Measurements from ENCODE around the gene TMEM40. TPM values are rescaled to one million over a fixed set of nuclear protein-coding genes. Genes with fewer than 3 reads are reported as not detected.
"Not testable (repeated sequence)": the region's sequence is repeated elsewhere in the genome, so short reads cannot be mapped to it uniquely, and the experiment has no call there.

The TMEM40 gene
- total RNA-seq, 1 donor from 2014 or later = 0.10 TPM

DNA sequence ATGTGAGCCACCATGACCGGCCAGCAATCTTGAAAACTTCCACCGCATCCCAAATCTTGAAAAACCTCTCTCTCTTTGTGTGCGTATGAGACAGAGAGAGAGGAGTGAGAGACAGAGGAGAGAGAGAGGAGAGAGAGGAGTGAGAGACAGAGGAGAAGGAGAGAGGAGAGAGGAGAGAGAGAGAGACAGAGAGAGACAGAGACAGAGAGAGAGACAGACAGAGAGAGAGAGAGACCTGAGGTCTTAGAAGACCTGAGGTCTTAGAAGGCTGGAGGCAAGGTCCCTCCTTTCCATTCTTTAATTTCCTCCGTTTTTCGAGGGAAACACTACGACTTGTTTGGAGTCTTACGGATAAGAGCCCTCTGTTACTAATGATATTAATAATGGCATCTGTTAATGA, 39.5 kb downstream of the TMEM40 start:
- DNase-seq (ENCODE audit: low read depth) = no peak

GRCh38 chr3:12716605-12717151, 42.4 kb downstream of the TMEM40 start:
- DNase-seq (ENCODE audit: low read depth) = peak; percentile 37

- no peak for DNase-seq (ENCODE audit: low read depth)
Measured at GRCh38 chr3:12714278-12714677, 44.8 kb downstream of the TMEM40 start.

- DNase-seq (ENCODE audit: low read depth) = no peak
Measured at GRCh38 chr3:12710062-12710461, 49.0 kb downstream of the TMEM40 start.

GRCh38 chr3:12709334-12709733, 49.7 kb downstream of the TMEM40 start:
- no peak for DNase-seq (ENCODE audit: low read depth)

GRCh38 chr3:12708584-12709192, 50.4 kb downstream of the TMEM40 start:
- peak; percentile 90 for DNase-seq (ENCODE audit: low read depth)

DNA sequence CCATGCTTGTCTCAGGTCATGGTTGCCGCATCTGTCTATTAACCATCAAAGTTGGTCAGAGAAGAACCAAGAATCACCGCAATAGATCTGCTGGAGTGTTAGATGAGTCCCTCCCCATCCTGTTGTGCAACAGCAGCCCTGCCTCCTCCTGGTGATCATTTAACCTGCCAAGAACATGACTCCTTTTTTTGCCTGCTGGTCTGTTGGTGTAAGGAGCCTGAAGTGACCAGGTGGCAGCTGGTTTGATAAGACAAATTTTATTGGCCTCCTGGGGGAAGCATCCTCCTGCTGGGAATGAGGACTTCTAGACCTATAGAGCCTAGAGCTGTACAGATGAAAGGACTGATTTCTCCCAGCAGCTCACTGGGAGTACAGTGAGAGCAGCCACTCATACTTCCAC, 51.6 kb downstream of the TMEM40 start:
- peak; percentile 67 for DNase-seq (ENCODE audit: low read depth)

- DNase-seq (ENCODE audit: low read depth) = peak; percentile 74
Measured at GRCh38 chr3:12706504-12707253, 52.4 kb downstream of the TMEM40 start.

DNA sequence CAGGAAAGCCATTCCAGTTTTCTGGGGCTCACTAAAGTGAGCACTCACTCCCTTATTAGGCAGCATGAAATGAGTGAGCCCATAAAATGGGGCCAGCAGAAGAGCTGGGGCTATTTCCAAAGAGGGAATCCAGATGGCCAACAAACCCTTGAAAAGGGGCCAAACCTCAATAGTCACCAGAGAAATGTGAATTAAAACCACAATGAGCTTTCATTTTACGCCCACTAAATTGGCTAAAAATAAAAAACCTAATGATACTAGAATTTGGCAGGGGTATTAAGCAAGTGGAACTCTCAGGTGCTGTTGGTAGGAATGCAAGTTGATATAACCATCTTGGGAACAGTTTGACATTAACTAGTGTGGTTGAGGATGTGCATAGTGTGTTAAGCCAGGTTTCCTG, 53.1 kb downstream of the TMEM40 start:
- DNase-seq (ENCODE audit: low read depth) = peak; percentile 65

DNA sequence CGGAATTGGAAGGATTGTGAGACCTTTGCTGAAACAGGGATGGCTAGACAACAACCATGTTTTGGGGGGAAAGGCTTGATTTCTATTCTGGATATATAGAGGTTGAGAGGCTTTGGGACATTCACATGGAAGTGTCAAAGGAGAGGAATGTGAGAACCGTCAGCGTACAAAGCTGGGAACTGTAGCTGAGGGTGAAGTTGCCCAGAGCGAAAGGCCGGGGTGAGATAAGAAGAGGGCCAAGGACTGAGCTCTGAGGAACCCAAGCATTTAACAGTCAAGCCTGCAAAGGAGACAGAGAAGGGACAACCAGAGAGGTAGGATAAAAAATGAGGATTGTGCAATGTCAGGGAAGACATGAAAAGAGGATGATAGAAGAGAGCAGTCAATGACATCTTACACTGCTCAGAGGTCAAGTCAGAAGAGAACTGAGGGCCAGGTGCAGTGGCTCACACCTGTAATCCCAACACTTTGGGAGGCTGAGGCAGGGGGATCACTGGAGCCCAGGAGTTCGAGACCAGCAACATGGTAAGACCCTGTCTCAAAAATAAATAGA, 53.6 kb downstream of the TMEM40 start:
- DNase-seq (ENCODE audit: low read depth) = no peak

GRCh38 chr3:12702501-12702900, 56.6 kb downstream of the TMEM40 start:
- DNase-seq (ENCODE audit: low read depth) = no peak

- not testable (repeated sequence) for DNase-seq (ENCODE audit: low read depth)
Measured at GRCh38 chr3:12701601-12702000, 57.5 kb downstream of the TMEM40 start.

GRCh38 chr3:12700800-12701199, 58.3 kb downstream of the TMEM40 start:
- no peak for DNase-seq (ENCODE audit: low read depth)

DNA sequence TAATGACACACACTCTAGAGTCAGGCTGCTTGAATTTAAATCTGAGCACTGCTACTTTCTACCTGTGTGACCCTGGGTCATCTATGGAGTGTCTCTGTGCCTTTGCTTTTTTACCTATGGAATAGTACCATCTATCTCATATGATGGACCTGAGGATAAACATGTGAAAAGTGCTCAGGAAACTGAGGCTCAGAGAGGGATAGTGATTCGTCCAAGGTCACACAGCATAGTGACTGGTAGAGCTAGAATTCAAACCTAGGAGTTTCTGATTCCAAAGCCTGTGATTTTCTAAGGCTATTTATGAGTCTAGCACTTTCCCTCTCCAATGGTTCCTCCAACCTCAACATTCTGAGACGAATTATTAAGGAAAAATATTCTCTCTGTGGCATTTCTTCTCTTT, 63.1 kb downstream of the TMEM40 start:
- no peak for DNase-seq (ENCODE audit: low read depth)

DNA sequence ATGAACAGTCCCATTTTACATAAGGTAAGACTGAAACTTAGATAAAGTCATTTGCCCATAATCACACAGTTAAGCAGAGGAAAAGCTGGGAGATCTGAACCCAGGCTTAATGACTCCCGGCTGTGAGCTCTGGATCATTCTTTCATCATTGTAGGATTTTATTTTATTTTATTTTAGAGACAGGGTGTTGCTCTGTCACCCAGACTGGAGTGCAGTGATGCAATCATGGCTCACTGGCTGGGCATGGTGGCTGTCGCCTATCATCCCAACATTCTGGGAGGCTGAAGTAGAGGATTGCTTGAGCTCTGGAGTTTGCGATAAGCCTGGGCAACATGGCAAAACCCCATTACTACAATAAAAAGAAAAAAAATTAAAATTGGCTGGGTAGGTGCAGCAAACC, 63.9 kb downstream of the TMEM40 start:
- no peak for DNase-seq (ENCODE audit: low read depth)

GRCh38 chr3:12692444-12692843, 66.6 kb downstream of the TMEM40 start:
- DNase-seq (ENCODE audit: low read depth) = no peak

- no peak for DNase-seq (ENCODE audit: low read depth)
Measured at GRCh38 chr3:12689997-12690711, 68.9 kb downstream of the TMEM40 start.

DNA sequence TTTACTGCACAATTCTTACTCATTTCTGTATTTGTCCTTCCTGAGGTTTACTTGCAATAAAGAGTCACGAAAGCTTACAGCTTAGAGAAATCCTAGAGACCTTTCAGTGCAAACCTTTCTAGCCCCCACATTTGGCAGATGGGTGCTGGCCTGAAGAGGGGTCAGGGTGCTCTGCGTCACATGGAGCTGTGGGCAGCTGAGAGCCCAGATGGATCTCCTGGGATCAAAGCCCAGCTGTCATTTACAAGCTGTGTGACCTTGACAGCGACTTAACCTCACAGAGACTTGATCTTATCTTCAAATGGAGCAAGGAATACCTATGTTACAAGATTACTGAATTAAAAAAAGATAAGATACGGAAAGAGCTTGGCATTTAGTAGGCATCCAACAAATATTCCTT, 71.1 kb downstream of the TMEM40 start:
- no peak for DNase-seq (ENCODE audit: low read depth)

GRCh38 chr3:12686096-12686495, 73.0 kb downstream of the TMEM40 start:
- DNase-seq (ENCODE audit: low read depth) = no peak

All from renal cortical epithelial cell (primary cell).